ENCODE measurements around the gene PODXL. TPM values are rescaled to one million over a fixed set of nuclear protein-coding genes. Genes with fewer than 3 reads are reported as not detected.

The PODXL gene
- total and polyA plus RNA-seq, 10 of the 15 experiments (the other 5 are each of a cell fraction or from before 2014, with no cell fraction given): 0.04 to 1.8 (median 0.38) TPM

DNA sequence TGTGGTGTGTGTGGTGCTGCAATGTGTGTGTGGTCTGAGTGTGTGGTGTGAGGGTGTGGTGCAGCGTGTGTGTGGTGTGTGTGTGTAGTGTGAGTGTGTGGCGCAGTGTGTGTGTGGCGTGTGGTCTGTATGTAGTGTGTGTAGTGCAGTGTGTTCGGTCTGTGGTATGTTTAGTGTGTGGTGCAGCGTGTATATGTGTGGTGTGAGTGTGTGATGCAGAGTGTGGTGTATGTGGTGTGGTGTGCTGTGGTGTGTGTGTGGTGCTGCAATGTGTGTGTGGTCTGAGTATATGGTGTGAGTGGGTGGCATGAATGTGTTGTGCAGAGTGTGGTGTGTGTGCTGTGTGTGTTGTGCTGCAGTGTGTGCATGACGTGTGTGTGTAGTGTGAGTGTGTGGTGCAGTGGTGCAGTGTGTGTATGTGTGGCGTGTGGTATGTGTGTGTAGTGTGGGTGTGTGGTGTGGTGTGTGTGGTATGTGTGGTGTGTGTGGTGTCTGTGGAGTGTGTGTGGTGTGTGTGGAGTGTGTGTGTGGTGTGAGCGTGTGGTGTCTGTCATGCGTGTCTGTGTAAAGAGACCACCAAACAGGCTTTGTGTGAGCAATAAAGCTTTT is 31.0 kb upstream of the PODXL start:
- ChIA-PET RAD21 (ENCODE audit: unreplicated experiment) (no interaction called here), SMC1A (ENCODE audit: uncharacterized antibody, unreplicated experiment) (no interaction called here), POLR2A (interaction anchor here (0.5 kb wide), 1 partner anchor 16 kb away, joined by 3 read pairs; no protein-coding TSS in a partner anchor), CTCF (no interaction called here)
- no peak overlapping the region for H3K9ac ChIP-seq (ENCODE audit: control insufficient read depth, insufficient read depth, low read length)
- ATAC-seq: no peak
- no peak for DNase-seq (ENCODE audit: low read depth, low spot score)
- no peaks in the 10 kb centered on the region for H4K20me1 ChIP-seq (ENCODE audit: control insufficient read depth, insufficient read depth)
- 44% methylated on average over 9 of the region's 9 CpGs for WGBS (ENCODE audit: insufficient coverage, insufficient replicate concordance, low lambda C conversion rate, missing lambda C conversion rate)
- H3K27ac ChIP-seq (ENCODE audit: control insufficient read depth, insufficient read depth): no peak overlapping the region
- no peak overlapping the region for H3K4me3 ChIP-seq
- no peaks in the 10 kb centered on the region for H3K9me3 ChIP-seq (replicated peaks; ENCODE audit: control insufficient read depth, insufficient read depth, low read length)
- peak; percentile 54 for FAIRE-seq
- no peaks in the 10 kb centered on the region for H3K36me3 ChIP-seq (ENCODE audit: control insufficient read depth in 2 of 2, insufficient read depth in 2 of 2, low read length in 1 of 2)
- no peak overlapping the region for H2AFZ ChIP-seq (ENCODE audit: control insufficient read depth, low read depth, low read length)
- H3K79me2 ChIP-seq (ENCODE audit: control insufficient read depth, insufficient read depth, low read length): no peaks in the 10 kb centered on the region
- in situ Hi-C loops (cut with MboI): no loop called here
- intact Hi-C loops (cut with micrococcal nuclease; ENCODE audit: unreplicated experiment): no loop called here
- H3K4me2 ChIP-seq (ENCODE audit: control insufficient read depth, insufficient read depth): no peak overlapping the region
- H3K27me3 ChIP-seq (replicated peaks in 1 of 2; ENCODE audit: control insufficient read depth in 2 of 2, insufficient read depth in 2 of 2, low read length in 1 of 2): no peaks in the 10 kb centered on the region
- no peaks in the 10 kb centered on the region for H3K4me1 ChIP-seq (ENCODE audit: control insufficient read depth, insufficient read depth, low read length)
- no TSS peak for BruUV-seq (replicated peaks)
- TF ChIP-seq, protein P1, sequence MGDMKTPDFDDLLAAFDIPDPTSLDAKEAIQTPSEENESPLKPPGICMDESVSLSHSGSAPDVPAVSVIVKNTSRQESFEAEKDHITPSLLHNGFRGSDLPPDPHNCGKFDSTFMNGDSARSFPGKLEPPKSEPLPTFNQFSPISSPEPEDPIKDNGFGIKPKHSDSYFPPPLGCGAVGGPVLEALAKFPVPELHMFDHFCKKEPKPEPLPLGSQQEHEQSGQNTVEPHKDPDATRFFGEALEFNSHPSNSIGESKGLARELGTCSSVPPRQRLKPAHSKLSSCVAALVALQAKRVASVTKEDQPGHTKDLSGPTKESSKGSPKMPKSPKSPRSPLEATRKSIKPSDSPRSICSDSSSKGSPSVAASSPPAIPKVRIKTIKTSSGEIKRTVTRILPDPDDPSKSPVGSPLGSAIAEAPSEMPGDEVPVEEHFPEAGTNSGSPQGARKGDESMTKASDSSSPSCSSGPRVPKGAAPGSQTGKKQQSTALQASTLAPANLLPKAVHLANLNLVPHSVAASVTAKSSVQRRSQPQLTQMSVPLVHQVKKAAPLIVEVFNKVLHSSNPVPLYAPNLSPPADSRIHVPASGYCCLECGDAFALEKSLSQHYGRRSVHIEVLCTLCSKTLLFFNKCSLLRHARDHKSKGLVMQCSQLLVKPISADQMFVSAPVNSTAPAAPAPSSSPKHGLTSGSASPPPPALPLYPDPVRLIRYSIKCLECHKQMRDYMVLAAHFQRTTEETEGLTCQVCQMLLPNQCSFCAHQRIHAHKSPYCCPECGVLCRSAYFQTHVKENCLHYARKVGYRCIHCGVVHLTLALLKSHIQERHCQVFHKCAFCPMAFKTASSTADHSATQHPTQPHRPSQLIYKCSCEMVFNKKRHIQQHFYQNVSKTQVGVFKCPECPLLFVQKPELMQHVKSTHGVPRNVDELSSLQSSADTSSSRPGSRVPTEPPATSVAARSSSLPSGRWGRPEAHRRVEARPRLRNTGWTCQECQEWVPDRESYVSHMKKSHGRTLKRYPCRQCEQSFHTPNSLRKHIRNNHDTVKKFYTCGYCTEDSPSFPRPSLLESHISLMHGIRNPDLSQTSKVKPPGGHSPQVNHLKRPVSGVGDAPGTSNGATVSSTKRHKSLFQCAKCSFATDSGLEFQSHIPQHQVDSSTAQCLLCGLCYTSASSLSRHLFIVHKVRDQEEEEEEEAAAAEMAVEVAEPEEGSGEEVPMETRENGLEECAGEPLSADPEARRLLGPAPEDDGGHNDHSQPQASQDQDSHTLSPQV (IDR thresholded peaks at IDR 0.05): no peak
- TF ChIP-seq SUPT20H (IDR thresholded peaks at IDR 0.05; ENCODE audit: borderline replicate concordance, control insufficient read depth, low read depth, low read length) (no peak), ATF2 (IDR thresholded peaks at IDR 0.05; ENCODE audit: low read length) (no peak), ZNF622 (IDR thresholded peaks at IDR 0.05) (no peak), CBX5 (IDR thresholded peaks at IDR 0.05; ENCODE audit: low read depth) (no peak), USF2 (IDR thresholded peaks at IDR 0.05; ENCODE audit: borderline replicate concordance, low read depth, low read length) (no peak), BHLHE40 (IDR thresholded peaks at IDR 0.05; ENCODE audit: borderline replicate concordance in 1 of 2, low read depth in 2 of 2, low read length in 1 of 2) (peak in 1 of 2 experiments; percentile 9; a peak in 1 of 4 replicates)
